Mesendoderm (in vitro differentiated cells): ENCODE results near the gene DLG2.

ENCODE experiments used
- DNase-seq: peaks from one replicate; pipeline ENCODE4 v3.0.0; 2013
- H2AK5ac ChIP-seq: 2 replicates; pipeline ENCODE4 v1.6.1; 2013; ENCODE audit warnings: low read length, inconsistent platforms
- H2BK120ac ChIP-seq: 2 replicates; pipeline ENCODE4 v1.6.1; 2013; ENCODE audit warnings: low read depth, mild to moderate bottlenecking, low read length, moderate library complexity, mixed read lengths
- H2BK15ac ChIP-seq: replicated peaks from 2 replicates; pipeline ENCODE4 v1.6.1; 2013; ENCODE audit warnings: low read depth, mild to moderate bottlenecking, moderate library complexity
- H2BK5ac ChIP-seq: 2 replicates; pipeline ENCODE4 v1.6.1; 2013; ENCODE audit warnings: low read length, inconsistent platforms
- H3K18ac ChIP-seq: 2 replicates; pipeline ENCODE4 v1.6.1; 2013; ENCODE audit warnings: mild to moderate bottlenecking, low read length, mixed read lengths
- H3K23ac ChIP-seq: one replicate; pipeline ENCODE4 v1.6.1; 2013; ENCODE audit warnings: low read length
- H3K27ac ChIP-seq: 2 replicates; pipeline ENCODE4 v1.5.1; 2013; ENCODE audit warnings: low read depth, mild to moderate bottlenecking, inconsistent platforms, low read length, moderate library complexity
- H3K27me3 ChIP-seq: 2 replicates; pipeline ENCODE4 v1.6.1; 2013; ENCODE audit warnings: low read length, control low read depth, mild to moderate bottlenecking, inconsistent platforms; ENCODE audit not compliant: insufficient read depth, poor library complexity
- H3K36me3 ChIP-seq: 2 replicates; pipeline ENCODE4 v1.6.1; 2013; ENCODE audit warnings: low read length, inconsistent platforms; ENCODE audit not compliant: control insufficient read depth, insufficient read depth
- H3K4ac ChIP-seq: one replicate; pipeline ENCODE4 v1.6.1; 2013; ENCODE audit warnings: low read depth, mild to moderate bottlenecking, low read length, moderate library complexity
- H3K4me1 ChIP-seq: 2 replicates; pipeline ENCODE4 v1.6.1; 2013; ENCODE audit warnings: low read depth, low read length, inconsistent platforms; ENCODE audit not compliant: control insufficient read depth
- H3K4me2 ChIP-seq: 2 replicates; pipeline ENCODE4 v1.6.1; 2013; ENCODE audit warnings: low read length
- H3K4me3 ChIP-seq: 2 replicates; pipeline ENCODE4 v1.5.1; 2013; ENCODE audit warnings: mild to moderate bottlenecking, low read length
- H3K56ac ChIP-seq: one replicate; pipeline ENCODE4 v1.6.1; 2013; ENCODE audit warnings: low read length
- H3K79me1 ChIP-seq: 2 replicates; pipeline ENCODE4 v1.6.1; 2013; ENCODE audit warnings: low read length, inconsistent platforms
- H3K79me2 ChIP-seq: 2 replicates; pipeline ENCODE4 v1.6.1; 2013; ENCODE audit warnings: mild to moderate bottlenecking, low read length; ENCODE audit not compliant: control insufficient read depth, insufficient read depth
- H3K9ac ChIP-seq: 2 replicates; pipeline ENCODE4 v1.6.1; 2013; ENCODE audit warnings: low read length, inconsistent platforms
- H4K5ac ChIP-seq: one replicate; pipeline ENCODE4 v1.6.1; 2013; ENCODE audit warnings: low read length
- H4K8ac ChIP-seq: one replicate; pipeline ENCODE4 v1.6.1; 2013; ENCODE audit warnings: low read depth, mild to moderate bottlenecking, control low read depth, low read length, moderate library complexity
- WGBS: extraction: QIAGEN DNeasy Blood & Tissue Kit; methylation state at CpG from one replicate; pipeline ENCODE4 v1.1.7; 2013; ENCODE audit warnings: low lambda C conversion rate, missing lambda C conversion rate; ENCODE audit not compliant: insufficient coverage; ENCODE audit errors: extremely low coverage; 5-methylcytosine and 5-hydroxymethylcytosine counted together

DLG2 gene

GRCh38 chr11:85628771-85629341 is 1.7 kb upstream of the DLG2 start:
- H3K9ac ChIP-seq, result peak overlapping the region; percentile 78
- peaks cover 2% of the 10 kb centered on the region for H3K36me3 ChIP-seq
- H3K4me2 ChIP-seq, result peak overlapping the region; percentile 38
- H2BK5ac ChIP-seq, result no peak overlapping the region
- H2BK15ac ChIP-seq, result no peak overlapping the region
- H3K18ac ChIP-seq, result peak overlapping the region; percentile 5
- H4K5ac ChIP-seq, result no peak overlapping the region
- no CpG with 5 or more reads among the region's 13 CpGs for WGBS
- peak overlapping the region; percentile 83 for H3K56ac ChIP-seq
- DNase-seq, result peak; percentile 23
- H3K79me2 ChIP-seq, result peaks cover 26% of the 10 kb centered on the region
- no peaks in the 10 kb centered on the region for H3K27me3 ChIP-seq
- no peak overlapping the region for H3K27ac ChIP-seq
- no peaks in the 10 kb centered on the region for H3K4me1 ChIP-seq
- no peak overlapping the region for H2AK5ac ChIP-seq
- H3K4me3 ChIP-seq, result peak overlapping the region; percentile 66
- H3K79me1 ChIP-seq, result peaks cover 5% of the 10 kb centered on the region
- no peak overlapping the region for H3K23ac ChIP-seq
- H2BK120ac ChIP-seq, result peak overlapping the region; percentile 68
- no peak overlapping the region for H3K4ac ChIP-seq
- no peak overlapping the region for H4K8ac ChIP-seq

GRCh38 chr11:85627998-85628770 is 1.0 kb upstream of the DLG2 start, which contains the start of gene TMEM126B:
Gene TMEM126B, plus strand, starts transcription at chr11:85628593. Its CDS starts 15 bp downstream, at chr11:85628608.
- H2BK5ac ChIP-seq, result no peak within 1 kb of the TSS
- peak within 1 kb of the TSS; percentile 68 for H2BK120ac ChIP-seq
- peaks cover 5% of the 10 kb centered on the region for H3K79me1 ChIP-seq
- peak within 1 kb of the TSS; percentile 91 for H3K9ac ChIP-seq
- H4K8ac ChIP-seq, result no peak within 1 kb of the TSS
- DNase-seq, result peak; percentile 99
- H3K4me3 ChIP-seq, result peak within 1 kb of the TSS; percentile 80
- peak within 1 kb of the TSS; percentile 42 for H3K18ac ChIP-seq
- no peak within 1 kb of the TSS for H2AK5ac ChIP-seq
- H4K5ac ChIP-seq, result no peak within 1 kb of the TSS
- H3K4me2 ChIP-seq, result peak within 1 kb of the TSS; percentile 84
- peaks cover 26% of the 10 kb centered on the region for H3K79me2 ChIP-seq
- H3K23ac ChIP-seq, result no peak within 1 kb of the TSS
- H3K56ac ChIP-seq, result peak within 1 kb of the TSS; percentile 84
- H3K4me1 ChIP-seq, result no peaks in the 10 kb centered on the region
- H3K36me3 ChIP-seq, result peaks cover 2% of the 10 kb centered on the region
- no peak within 1 kb of the TSS for H2BK15ac ChIP-seq
- H3K27me3 ChIP-seq, result no peaks in the 10 kb centered on the region
- peak within 1 kb of the TSS; percentile 65 for H3K27ac ChIP-seq
- WGBS, result no CpG with 5 or more reads among the region's 41 CpGs
- H3K4ac ChIP-seq, result no peak within 1 kb of the TSS

GRCh38 chr11:85626496-85626895 is 648 bp downstream of the DLG2 start:
- peaks cover 2% of the 10 kb centered on the region for H3K36me3 ChIP-seq
- no peak overlapping the region for H3K4me3 ChIP-seq
- WGBS, result 100% methylated on average over 2 of the region's 2 CpGs
- H2BK15ac ChIP-seq, result no peak overlapping the region
- no peak overlapping the region for H2AK5ac ChIP-seq
- H4K5ac ChIP-seq, result no peak overlapping the region
- H3K79me1 ChIP-seq, result peaks cover 5% of the 10 kb centered on the region
- H3K79me2 ChIP-seq, result peaks cover 26% of the 10 kb centered on the region
- H3K4me2 ChIP-seq, result no peak overlapping the region
- no peak overlapping the region for H3K27ac ChIP-seq
- H3K9ac ChIP-seq, result no peak overlapping the region
- no peak overlapping the region for H3K56ac ChIP-seq
- H3K23ac ChIP-seq, result no peak overlapping the region
- H3K4me1 ChIP-seq, result no peaks in the 10 kb centered on the region
- H3K18ac ChIP-seq, result no peak overlapping the region
- DNase-seq, result no peak
- H2BK120ac ChIP-seq, result no peak overlapping the region
- no peak overlapping the region for H3K4ac ChIP-seq
- H3K27me3 ChIP-seq, result no peaks in the 10 kb centered on the region
- H2BK5ac ChIP-seq, result no peak overlapping the region
- no peak overlapping the region for H4K8ac ChIP-seq

GRCh38 chr11:85620256-85620655 is 6.9 kb downstream of the DLG2 start:
- Histone ChIP-seq H3K79me2 (no peaks in the 10 kb centered on the region), H3K27ac (no peak overlapping the region), H2BK15ac (no peak overlapping the region), H3K4me3 (no peak overlapping the region), H3K36me3 (no peaks in the 10 kb centered on the region), H2BK5ac (no peak overlapping the region), H3K23ac (no peak overlapping the region), H3K4me1 (no peaks in the 10 kb centered on the region), H2AK5ac (no peak overlapping the region), H3K18ac (no peak overlapping the region), H3K56ac (no peak overlapping the region), H4K5ac (no peak overlapping the region), H3K4ac (no peak overlapping the region), H3K4me2 (no peak overlapping the region), H4K8ac (no peak overlapping the region), H3K9ac (no peak overlapping the region), H3K27me3 (no peaks in the 10 kb centered on the region), H2BK120ac (no peak overlapping the region), H3K79me1 (no peaks in the 10 kb centered on the region)
- WGBS, result no CpG with 5 or more reads among the region's 3 CpGs
- no peak for DNase-seq

GRCh38 chr11:85619499-85619898 is 7.6 kb downstream of the DLG2 start:
- H4K8ac ChIP-seq, result no peak overlapping the region
- no peaks in the 10 kb centered on the region for H3K79me1 ChIP-seq
- no peaks in the 10 kb centered on the region for H3K36me3 ChIP-seq
- H2BK120ac ChIP-seq, result no peak overlapping the region
- no CpG with 5 or more reads among the region's 6 CpGs for WGBS
- no peak overlapping the region for H2BK15ac ChIP-seq
- H2AK5ac ChIP-seq, result no peak overlapping the region
- no peak overlapping the region for H3K4me3 ChIP-seq
- H3K27ac ChIP-seq, result no peak overlapping the region
- no peak overlapping the region for H4K5ac ChIP-seq
- H3K23ac ChIP-seq, result no peak overlapping the region
- no peak overlapping the region for H3K9ac ChIP-seq
- no peak overlapping the region for H3K56ac ChIP-seq
- no peak for DNase-seq
- H3K27me3 ChIP-seq, result no peaks in the 10 kb centered on the region
- no peak overlapping the region for H3K4ac ChIP-seq
- no peaks in the 10 kb centered on the region for H3K4me1 ChIP-seq
- no peak overlapping the region for H2BK5ac ChIP-seq
- H3K4me2 ChIP-seq, result no peak overlapping the region
- no peaks in the 10 kb centered on the region for H3K79me2 ChIP-seq
- H3K18ac ChIP-seq, result no peak overlapping the region
